ENCODE measurements around the gene ACTR3. TPM values are rescaled to one million over a fixed set of nuclear protein-coding genes. Genes with fewer than 3 reads are reported as not detected.

The ACTR3 gene
- total RNA-seq, 4 donors from 2014 or later: 73.0 to 106 (median 89.7) TPM

GRCh38 chr2:113992090-113992489, 102.2 kb downstream of the ACTR3 start:
- Histone ChIP-seq H3K27ac (no peak overlapping the region), H3K4me1 (no peaks in the 10 kb centered on the region), H3K36me3 (no peaks in the 10 kb centered on the region), H3K9me3 (no peaks in the 10 kb centered on the region), H3K27me3 (no peaks in the 10 kb centered on the region), H3K4me3 (no peak overlapping the region)
- TF ChIP-seq EP300 (IDR thresholded peaks at IDR 0.05): no peak
- no peak for TF ChIP-seq POLR2A (IDR thresholded peaks at IDR 0.05)
- no peak for TF ChIP-seq CTCF (IDR thresholded peaks at IDR 0.05)
- no peak for DNase-seq (ENCODE audit: low spot score in 2 of 2)
- 64 to 67% methylated on average over 1 of the region's 1 CpG for WGBS, 2 donors

- 69% methylated on average over 6 of the region's 6 CpGs for WGBS, 2 donors
These were observed 107.0 kb downstream of the ACTR3 start for GRCh38 chr2:113996671-113997594.

DNA sequence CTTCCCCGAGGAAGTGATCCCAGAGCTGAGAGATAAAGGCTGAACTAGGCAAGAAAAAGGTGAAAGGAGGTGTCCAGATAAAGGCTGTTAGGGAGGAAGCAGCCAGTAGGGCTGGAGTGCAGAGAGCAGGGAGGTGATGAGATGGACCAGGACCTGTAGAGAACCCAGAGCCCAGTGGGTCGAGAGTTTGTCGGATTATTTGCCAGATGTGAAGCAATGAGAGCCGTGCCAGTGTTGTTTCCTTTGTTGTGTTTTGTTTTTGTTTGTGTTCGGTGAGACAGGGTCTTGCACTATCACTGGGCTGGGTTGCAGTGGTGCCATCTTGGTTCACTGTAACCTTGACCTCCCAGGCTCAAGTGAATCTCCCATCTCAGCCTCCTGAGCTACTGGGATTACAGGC, 111.3 kb downstream of the ACTR3 start:
- Histone ChIP-seq H3K9me3 (no peaks in the 10 kb centered on the region), H3K36me3 (no peaks in the 10 kb centered on the region), H3K4me1 (no peaks in the 10 kb centered on the region), H3K27me3 (no peaks in the 10 kb centered on the region), H3K4me3 (no peak overlapping the region), H3K27ac (no peak overlapping the region)
- no peak for DNase-seq (ENCODE audit: low spot score in 2 of 2)
- 72 to 85% methylated on average over 5 of the region's 5 CpGs for WGBS, 2 donors
- TF ChIP-seq POLR2A (IDR thresholded peaks at IDR 0.05) (no peak), EP300 (IDR thresholded peaks at IDR 0.05) (no peak), CTCF (IDR thresholded peaks at IDR 0.05) (no peak)

More at GRCh38 chr2:113996671-113997594, 107.0 kb downstream of the ACTR3 start:
- DNase-seq (ENCODE audit: low spot score in 2 of 2): no peak
- H3K9me3 ChIP-seq: no peaks in the 10 kb centered on the region
- H3K4me3 ChIP-seq: no peak overlapping the region
- H3K4me1 ChIP-seq: no peaks in the 10 kb centered on the region
- no peaks in the 10 kb centered on the region for H3K36me3 ChIP-seq
- H3K27ac ChIP-seq: no peak overlapping the region
- no peaks in the 10 kb centered on the region for H3K27me3 ChIP-seq
- no peak for TF ChIP-seq CTCF (IDR thresholded peaks at IDR 0.05)

- H3K36me3 ChIP-seq: no peaks in the 10 kb centered on the region
- WGBS, 2 donors: 69 to 81% methylated on average over 2 of the region's 2 CpGs
- no peak for TF ChIP-seq EP300 (IDR thresholded peaks at IDR 0.05)
- no peak for TF ChIP-seq CTCF (IDR thresholded peaks at IDR 0.05)
- TF ChIP-seq POLR2A (IDR thresholded peaks at IDR 0.05): no peak
These were observed 112.0 kb downstream of the ACTR3 start for GRCh38 chr2:114001937-114002336.

DNA sequence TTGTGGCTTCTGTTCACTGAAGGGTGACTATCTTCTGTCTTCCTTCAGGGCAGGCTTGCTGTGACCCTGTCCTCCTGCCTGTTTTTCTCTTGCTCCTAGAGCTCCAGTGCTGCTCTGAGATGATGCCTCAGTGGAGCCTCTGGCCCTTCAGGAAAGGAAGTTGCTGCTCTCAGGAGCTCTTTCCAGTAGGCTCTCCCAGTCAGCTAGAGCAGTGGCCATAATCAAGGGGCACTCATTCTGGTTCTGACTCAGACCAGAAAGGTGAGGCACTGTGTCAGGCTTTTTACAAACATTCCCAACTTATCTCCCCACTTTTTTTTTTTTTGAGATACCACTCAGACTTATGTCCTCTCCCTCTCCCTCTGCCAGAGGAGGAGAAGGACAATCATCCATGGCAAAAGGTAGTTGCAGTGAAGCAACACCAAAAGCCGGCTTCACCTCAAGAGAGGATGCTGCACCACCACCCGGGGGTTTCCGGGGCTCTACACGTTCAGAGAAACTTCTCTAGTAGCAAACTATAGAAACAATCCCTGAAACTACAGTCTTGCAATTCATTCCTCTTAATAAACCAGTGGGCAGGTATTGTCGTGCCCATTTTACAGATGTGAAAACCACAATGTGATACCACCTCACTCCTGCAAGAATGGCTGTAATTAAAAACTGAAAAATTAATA, 115.4 kb downstream of the ACTR3 start:
- Histone ChIP-seq H3K9me3 (no peaks in the 10 kb centered on the region), H3K27me3 (no peaks in the 10 kb centered on the region), H3K4me1 (no peaks in the 10 kb centered on the region), H3K27ac (no peak overlapping the region), H3K4me3 (no peak overlapping the region), H3K36me3 (no peaks in the 10 kb centered on the region)
- TF ChIP-seq POLR2A (IDR thresholded peaks at IDR 0.05): no peak
- no peak for TF ChIP-seq EP300 (IDR thresholded peaks at IDR 0.05)
- no peak for TF ChIP-seq CTCF (IDR thresholded peaks at IDR 0.05)
- no peak for DNase-seq (ENCODE audit: low spot score in 2 of 2)
- 87 to 96% methylated on average over 5 of the region's 5 CpGs for WGBS, 2 donors

More at GRCh38 chr2:114001937-114002336, 112.0 kb downstream of the ACTR3 start:
- H3K27me3 ChIP-seq: no peaks in the 10 kb centered on the region
- DNase-seq (ENCODE audit: low spot score in 2 of 2): no peak
- H3K4me3 ChIP-seq: no peak overlapping the region
- no peaks in the 10 kb centered on the region for H3K4me1 ChIP-seq
- no peak overlapping the region for H3K27ac ChIP-seq
- H3K9me3 ChIP-seq: no peaks in the 10 kb centered on the region
